Prostate gland (tissue), 2 donors: ENCODE data around the gene WTAP. TPM values are rescaled to one million over a fixed set of nuclear protein-coding genes. Genes with fewer than 3 reads are reported as not detected.

Experiments
- DNase-seq: peaks from one replicate; pipeline ENCODE4 v3.0.0-alpha.2; 2019; ENCODE audit warnings: low spot score
- H3K27ac ChIP-seq, 2 donors: fragments of 200-600 bp; sonication (generic); 2 replicates each; pipeline ENCODE4 v1.5.1; 2017 to 2019
- H3K27me3 ChIP-seq: fragments of 200-600 bp; sonication (generic); replicated peaks from 2 replicates; pipeline ENCODE4 v1.5.1; 2019; ENCODE audit not compliant: insufficient read depth
- H3K36me3 ChIP-seq, 2 donors: fragments of 200-600 bp; sonication (generic); 1 replicate in 1 of 2; 2 replicates in 1 of 2; pipeline versions ENCODE4 v1.5.1 to v1.8.1; 2017 to 2019
- H3K4me1 ChIP-seq: fragments of 200-600 bp; sonication (generic); replicated peaks from 2 replicates; pipeline ENCODE4 v1.5.1; 2019
- H3K4me3 ChIP-seq, 2 donors: fragments of 200-600 bp; sonication (generic); 2 replicates each; pipeline ENCODE4 v1.5.1; 2017 to 2019
- H3K9me3 ChIP-seq: fragments of 200-600 bp; sonication (generic); 2 replicates; pipeline ENCODE4 v1.5.1; 2017
- POLR2A ChIP-seq: fragments of 450-650 bp; IDR thresholded peaks from one replicate; pipeline ENCODE4 v1.6.1; 2016; ENCODE audit warnings: antibody characterized with exemption, mild to moderate bottlenecking
- POLR2AphosphoS5 ChIP-seq: sonication (generic); formaldehyde crosslinking; IDR thresholded peaks from one replicate; pipeline ENCODE4 v1.6.1; 2017; ENCODE audit warnings: antibody characterized with exemption
- WGBS: methylation state at CpG from one replicate; pipeline ENCODE4 v1.1.5; 2018; 5-methylcytosine and 5-hydroxymethylcytosine counted together
- intact Hi-C: fragments of 100-400 bp; cut with DNase I; formaldehyde crosslinking; loops from one replicate; pipeline ENCODE4 v1.14.2; 2022
- small RNA-seq, 2 donors: library from RNA; depleted of rRNA; stranded (forward); fragments of <200 nt; gene quantifications; one replicate each; pipeline ENCODE3, GENCODE V24; 2016
- total RNA-seq, 2 donors: library from RNA; depleted of rRNA; stranded (reverse); fragments of >200 nt; gene quantifications; one replicate each; pipeline ENCODE4 v1.1.0, GENCODE V29; 2016
- TF ChIP-seq, protein P1 (sequence below), 4 experiments: fragments of 200-600 bp in 2 of 4; fragments of 450-650 bp in 2 of 4; sonication (generic) in 2 of 4; IDR thresholded peaks; 1 replicate in 3 of 4; 2 replicates in 1 of 4; pipeline ENCODE4 v1.5.1; 2016 to 2019; ENCODE audit warnings: antibody characterized with exemption in 4 of 4, mild to moderate bottlenecking in 2 of 4, moderate library complexity in 2 of 4

WTAP gene
- total RNA-seq, 2 donors from 2014 or later: 84.1 to 99.3 TPM

DNA sequence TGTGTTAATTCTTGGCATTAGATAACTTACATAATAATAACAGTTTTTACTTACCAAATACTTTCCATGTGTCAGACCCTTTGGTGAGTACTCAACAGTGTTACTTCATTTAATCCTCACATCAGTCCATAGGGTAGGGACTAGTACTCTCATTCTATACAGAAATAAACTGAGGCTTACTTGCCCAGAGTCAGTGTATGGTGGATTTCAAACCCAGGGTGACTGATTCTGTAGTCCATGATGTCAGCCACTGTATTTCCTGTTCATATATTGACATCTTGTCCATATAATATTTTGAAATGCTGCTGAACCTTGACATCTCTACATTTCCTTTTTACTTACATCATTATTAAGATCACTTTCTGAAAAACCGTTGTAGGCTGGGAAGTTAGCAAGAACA, 70.2 kb downstream of the WTAP start:
- intact Hi-C loops: no loop called here
- no peak for DNase-seq
- 0% methylated on average over 1 of the region's 1 CpG for WGBS
- Histone ChIP-seq H3K4me1 (no peaks in the 10 kb centered on the region), H3K9me3 (no peaks in the 10 kb centered on the region), H3K4me3 (no peak overlapping the region), H3K27me3 (no peaks in the 10 kb centered on the region), H3K27ac (no peak overlapping the region), H3K36me3 (peaks cover 0 to 15% of the 10 kb centered on the region in 2 donors)
- TF ChIP-seq POLR2AphosphoS5: no peak
- TF ChIP-seq POLR2A: no peak

DNA sequence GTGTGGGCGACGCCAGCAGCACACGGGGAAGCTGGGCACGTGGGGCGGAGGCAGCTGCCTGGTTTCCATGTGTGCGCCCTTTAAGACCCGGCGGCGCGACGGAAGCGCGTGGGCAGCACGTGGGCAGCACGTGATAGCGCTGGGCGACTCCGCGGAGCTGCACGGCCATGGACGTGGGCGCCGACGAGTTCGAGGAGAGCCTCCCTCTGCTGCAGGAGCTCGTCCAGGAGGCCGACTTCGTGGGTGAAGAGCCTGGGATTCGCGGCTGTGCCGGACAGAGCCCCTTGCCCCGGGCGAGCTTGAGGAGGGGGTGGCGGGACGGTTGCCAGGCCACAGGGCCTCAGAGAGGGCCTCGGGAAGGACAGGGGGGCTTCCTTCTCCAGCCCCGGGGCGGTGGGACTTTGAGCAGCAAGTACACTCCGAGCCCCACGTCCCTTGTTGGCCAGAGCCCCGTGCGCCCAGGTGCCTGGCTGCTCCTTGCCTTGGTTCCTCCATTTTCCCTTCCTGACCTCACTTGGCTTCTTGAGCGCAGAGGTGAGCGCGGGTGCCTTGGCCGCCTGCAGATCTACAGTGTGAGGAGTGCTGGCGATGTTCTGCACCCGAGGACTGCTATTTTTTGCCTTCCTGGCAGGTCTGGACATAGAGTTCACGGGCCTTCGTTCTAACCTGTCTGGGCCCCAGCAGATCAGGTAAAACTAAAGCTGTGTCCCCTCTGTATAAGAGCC, 73.0 kb downstream of the WTAP start, which contains the start of gene PNLDC1:
Gene PNLDC1, plus strand, starts transcription at position 136 of the 725 bp plus-strand sequence. Its CDS starts 32 bp downstream, at position 168.
- no peaks in the 10 kb centered on the region for H3K9me3 ChIP-seq
- H3K36me3 ChIP-seq: peaks cover 0 to 11% of the 10 kb centered on the region in 2 donors
- DNase-seq: no peak
- no peak within 1 kb of the TSS for H3K27ac ChIP-seq
- intact Hi-C loops: no loop called here
- H3K4me1 ChIP-seq: no peaks in the 10 kb centered on the region
- no peak for TF ChIP-seq POLR2AphosphoS5
- TF ChIP-seq, protein P1, sequence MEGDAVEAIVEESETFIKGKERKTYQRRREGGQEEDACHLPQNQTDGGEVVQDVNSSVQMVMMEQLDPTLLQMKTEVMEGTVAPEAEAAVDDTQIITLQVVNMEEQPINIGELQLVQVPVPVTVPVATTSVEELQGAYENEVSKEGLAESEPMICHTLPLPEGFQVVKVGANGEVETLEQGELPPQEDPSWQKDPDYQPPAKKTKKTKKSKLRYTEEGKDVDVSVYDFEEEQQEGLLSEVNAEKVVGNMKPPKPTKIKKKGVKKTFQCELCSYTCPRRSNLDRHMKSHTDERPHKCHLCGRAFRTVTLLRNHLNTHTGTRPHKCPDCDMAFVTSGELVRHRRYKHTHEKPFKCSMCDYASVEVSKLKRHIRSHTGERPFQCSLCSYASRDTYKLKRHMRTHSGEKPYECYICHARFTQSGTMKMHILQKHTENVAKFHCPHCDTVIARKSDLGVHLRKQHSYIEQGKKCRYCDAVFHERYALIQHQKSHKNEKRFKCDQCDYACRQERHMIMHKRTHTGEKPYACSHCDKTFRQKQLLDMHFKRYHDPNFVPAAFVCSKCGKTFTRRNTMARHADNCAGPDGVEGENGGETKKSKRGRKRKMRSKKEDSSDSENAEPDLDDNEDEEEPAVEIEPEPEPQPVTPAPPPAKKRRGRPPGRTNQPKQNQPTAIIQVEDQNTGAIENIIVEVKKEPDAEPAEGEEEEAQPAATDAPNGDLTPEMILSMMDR (IDR thresholded peaks at IDR 0.05): no peak
- TF ChIP-seq POLR2A: no peak
- H3K27me3 ChIP-seq: no peaks in the 10 kb centered on the region
- H3K4me3 ChIP-seq: no peak within 1 kb of the TSS
- 88% methylated on average over 50 of the region's 50 CpGs for WGBS

DNA sequence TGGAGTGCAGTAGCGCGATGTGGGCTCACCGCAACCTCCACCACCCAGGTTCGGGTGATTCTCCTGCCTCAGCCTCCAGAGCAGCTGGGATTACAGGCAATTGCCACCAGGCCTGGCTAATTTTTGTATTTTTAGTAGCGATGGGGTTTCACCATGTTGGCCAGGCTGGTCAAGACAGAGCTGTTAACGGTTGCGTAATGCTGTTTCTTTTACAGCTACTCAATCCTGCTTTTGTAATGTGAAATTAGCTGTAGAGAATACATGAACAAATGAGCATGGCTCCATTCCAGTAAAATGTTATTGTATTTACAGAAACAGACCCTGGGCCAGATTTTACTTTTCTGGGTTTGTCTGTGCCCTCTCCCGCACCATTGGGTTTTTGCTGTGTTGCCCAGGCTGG, 74.6 kb downstream of the WTAP start:
- Histone ChIP-seq H3K4me3 (no peak overlapping the region), H3K9me3 (no peaks in the 10 kb centered on the region), H3K4me1 (no peaks in the 10 kb centered on the region), H3K36me3 (peaks cover 0 to 11% of the 10 kb centered on the region in 2 donors), H3K27ac (no peak overlapping the region), H3K27me3 (no peaks in the 10 kb centered on the region)
- intact Hi-C loops: no loop called here
- TF ChIP-seq, protein P1 (IDR thresholded peaks at IDR 0.05): no peak
- TF ChIP-seq POLR2AphosphoS5: no peak
- 92% methylated on average over 8 of the region's 8 CpGs for WGBS
- DNase-seq: no peak

DNA sequence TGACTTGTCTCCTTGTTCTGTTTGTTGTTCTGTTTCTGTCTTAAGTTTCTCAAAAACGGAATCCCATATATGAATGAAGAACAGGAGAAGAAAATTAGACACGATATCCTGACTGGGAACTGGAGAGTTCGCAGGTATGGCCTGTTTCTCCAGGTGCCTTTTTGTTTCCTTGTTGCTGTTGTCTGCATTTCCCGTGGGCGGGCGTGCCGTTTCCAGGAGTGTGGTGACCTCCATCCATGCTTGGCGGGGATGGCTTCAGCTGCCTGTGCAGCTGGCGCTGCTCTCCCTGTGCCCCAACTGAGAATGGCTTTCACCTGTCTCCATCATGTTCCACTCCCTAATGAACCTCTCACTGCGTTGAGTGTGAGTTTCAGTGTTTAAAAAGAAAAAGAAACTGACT, 77.2 kb downstream of the WTAP start:
- no peak for TF ChIP-seq POLR2A
- TF ChIP-seq, protein P1 (IDR thresholded peaks at IDR 0.05): no peak
- TF ChIP-seq POLR2AphosphoS5: no peak
- H3K27ac ChIP-seq: no peak overlapping the region
- WGBS: 86% methylated on average over 10 of the region's 10 CpGs
- intact Hi-C loops: no loop called here
- DNase-seq: no peak
- H3K4me3 ChIP-seq: no peak overlapping the region
- H3K36me3 ChIP-seq: no peaks in the 10 kb centered on the region
- H3K4me1 ChIP-seq: no peaks in the 10 kb centered on the region
- H3K9me3 ChIP-seq: no peaks in the 10 kb centered on the region
- no peaks in the 10 kb centered on the region for H3K27me3 ChIP-seq

DNA sequence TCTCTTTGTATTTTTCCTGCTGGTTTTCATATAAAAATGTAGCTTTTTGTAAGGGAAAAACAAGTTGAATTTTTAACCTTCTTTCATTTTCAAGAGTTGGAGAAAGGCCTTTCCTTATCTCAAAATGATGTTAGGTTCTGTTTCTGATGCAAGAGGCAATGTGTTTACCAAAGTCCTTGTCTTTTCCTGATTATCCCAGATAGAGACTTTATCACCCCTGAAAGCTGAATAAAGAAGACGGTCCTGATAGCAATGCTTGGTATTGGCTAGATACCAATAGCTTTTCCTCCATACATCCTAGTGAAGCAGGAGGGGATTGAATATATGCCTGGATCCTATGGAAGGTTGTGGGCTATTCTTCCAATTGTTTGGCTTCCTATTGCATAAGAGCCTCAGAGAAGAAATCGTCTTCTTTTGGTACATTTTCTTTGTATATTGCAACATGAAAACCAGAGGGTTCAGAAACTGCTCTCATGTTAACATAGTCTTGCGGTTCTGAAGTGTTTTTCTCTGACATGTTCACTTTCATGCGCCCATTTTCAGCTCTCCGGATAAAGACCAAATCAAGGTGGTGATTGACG, 78.2 kb downstream of the WTAP start:
- 95% methylated on average over 6 of the region's 6 CpGs for WGBS
- Histone ChIP-seq H3K27ac (no peak overlapping the region), H3K9me3 (no peaks in the 10 kb centered on the region), H3K27me3 (no peaks in the 10 kb centered on the region), H3K4me1 (no peaks in the 10 kb centered on the region), H3K4me3 (no peak overlapping the region), H3K36me3 (no peaks in the 10 kb centered on the region)
- TF ChIP-seq, protein P1 (IDR thresholded peaks at IDR 0.05): no peak
- TF ChIP-seq POLR2AphosphoS5 (no peak), POLR2A (no peak)
- no peak for DNase-seq
- intact Hi-C loops: no loop called here

Small RNA genes within 50 kb of the gene (small RNA-seq; reads per million reads assigned to genes)
- gene RNU4ATAC18P (0 reads per million in 2 donors), gene SNORA20 (53.9 to 104 reads per million in 2 donors), gene SNORA29 (0 reads per million in 2 donors)

Other genes with a start within 250 kb of the WTAP start
- gene SOD2, start 34.3 kb upstream of the WTAP start, total RNA-seq: 100 to 1,000 TPM; 196 to 285 TPM
- 10 to 100 TPM; 10.2 to 22.6 TPM for gene ACAT2, start 34.5 kb downstream of the WTAP start, total RNA-seq
- 100 to 1,000 TPM; 145 to 187 TPM for gene TCP1, start 62.1 kb downstream of the WTAP start, total RNA-seq
- gene MRPL18, start 63.0 kb downstream of the WTAP start, total RNA-seq: 100 to 1,000 TPM in 1 of 2 donors, 10 to 100 TPM in 1; 76.0 to 103 TPM
- 1 to 10 TPM in 1 of 2 donors, not detected in 1; 5.6 TPM for gene PNLDC1, start 72.8 kb downstream of the WTAP start, total RNA-seq
- gene MAS1, start 163.5 kb downstream of the WTAP start, total RNA-seq: under 1 TPM in 1 of 2 donors, not detected in 1; 0.17 TPM
- 10 to 100 TPM; 60.3 to 91.3 TPM for gene IGF2R, start 241.6 kb downstream of the WTAP start, total RNA-seq